ENCODE results near the gene CTSC. TPM values are rescaled to one million over a fixed set of nuclear protein-coding genes. Genes with fewer than 3 reads are reported as not detected.

CTSC gene
- total and polyA plus RNA-seq, 9 of the 15 experiments (the other 6 are each of a cell fraction or from before 2014, with no cell fraction given), result 113 to 403 (median 187) TPM

DNA sequence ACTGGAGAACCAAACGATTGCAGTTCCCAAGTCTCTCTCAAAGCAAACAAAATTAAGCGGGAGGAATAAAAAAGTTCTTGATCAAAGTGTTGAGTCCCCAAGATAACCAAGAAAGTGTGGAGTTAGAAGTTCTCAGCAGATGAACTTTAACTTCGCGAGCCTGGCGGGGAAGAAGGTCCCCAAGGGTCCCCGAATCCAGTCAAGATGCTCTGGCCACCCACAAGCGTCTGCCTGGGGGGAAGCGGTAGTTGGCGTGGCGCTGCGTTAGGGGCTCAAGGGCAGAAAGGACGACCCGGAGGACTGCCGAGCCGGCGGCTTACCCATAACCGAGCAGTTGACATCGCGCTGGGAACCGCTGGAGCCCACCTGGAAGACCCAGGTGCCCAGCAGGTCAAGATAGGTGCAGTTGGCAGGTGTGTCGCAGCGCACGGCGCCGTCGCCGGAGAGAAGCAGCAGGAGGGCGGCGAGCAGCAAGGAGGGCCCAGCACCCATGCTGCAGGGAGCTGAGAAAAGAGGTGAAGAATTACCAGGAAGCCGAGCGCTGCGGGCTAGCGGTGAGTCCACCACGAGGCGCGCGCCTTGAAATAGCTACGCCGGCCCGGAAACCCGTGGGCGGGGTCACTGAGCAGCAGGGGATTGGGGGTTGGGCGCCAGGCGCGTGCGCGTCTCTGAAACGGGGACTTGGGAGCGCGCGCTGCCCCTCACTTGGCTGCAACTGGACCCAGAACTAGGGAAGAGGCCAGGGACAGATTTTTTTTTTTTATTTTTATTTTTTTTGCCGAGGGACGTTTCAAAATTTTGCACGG lies at the start of gene CTSC (continued):
- TF ChIP-seq, protein P1, sequence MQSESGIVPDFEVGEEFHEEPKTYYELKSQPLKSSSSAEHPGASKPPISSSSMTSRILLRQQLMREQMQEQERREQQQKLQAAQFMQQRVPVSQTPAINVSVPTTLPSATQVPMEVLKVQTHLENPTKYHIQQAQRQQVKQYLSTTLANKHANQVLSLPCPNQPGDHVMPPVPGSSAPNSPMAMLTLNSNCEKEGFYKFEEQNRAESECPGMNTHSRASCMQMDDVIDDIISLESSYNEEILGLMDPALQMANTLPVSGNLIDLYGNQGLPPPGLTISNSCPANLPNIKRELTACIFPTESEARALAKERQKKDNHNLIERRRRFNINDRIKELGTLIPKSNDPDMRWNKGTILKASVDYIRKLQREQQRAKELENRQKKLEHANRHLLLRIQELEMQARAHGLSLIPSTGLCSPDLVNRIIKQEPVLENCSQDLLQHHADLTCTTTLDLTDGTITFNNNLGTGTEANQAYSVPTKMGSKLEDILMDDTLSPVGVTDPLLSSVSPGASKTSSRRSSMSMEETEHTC (IDR thresholded peaks at IDR 0.05), result peak; percentile 77
- TF ChIP-seq HNRNPL (IDR thresholded peaks at IDR 0.05; ENCODE audit: low read depth, low read length), result peak; percentile 58; the same call in 1 of the 2 replicates
- TF ChIP-seq RAD21 (CRISPR knock-in tag; conservative IDR thresholded peaks at IDR 0.05 in 1 of 2, IDR thresholded peaks at IDR 0.05 in 1 of 2), result 0 out of 4 replicates have a peak, but pooled peaks of 1 of the 2 experiments have one; percentile 9
- TF ChIP-seq XRCC5 (IDR thresholded peaks at IDR 0.05; ENCODE audit: low read depth, low read length), result 0 out of 2 replicates have a peak, but pooled peaks have one; percentile 20
- TF ChIP-seq ATF1 (CRISPR knock-in tag; IDR thresholded peaks at IDR 0.05), result no peak
- TF ChIP-seq ATF1 (tag; IDR thresholded peaks at IDR 0.05), result peak; percentile 61
- TF ChIP-seq CBFB (CRISPR knock-in tag; IDR thresholded peaks at IDR 0.05), result no peak
- TF ChIP-seq EGR1 (conservative IDR thresholded peaks at IDR 0.05), result peak; percentile 89
- TF ChIP-seq, protein P2, sequence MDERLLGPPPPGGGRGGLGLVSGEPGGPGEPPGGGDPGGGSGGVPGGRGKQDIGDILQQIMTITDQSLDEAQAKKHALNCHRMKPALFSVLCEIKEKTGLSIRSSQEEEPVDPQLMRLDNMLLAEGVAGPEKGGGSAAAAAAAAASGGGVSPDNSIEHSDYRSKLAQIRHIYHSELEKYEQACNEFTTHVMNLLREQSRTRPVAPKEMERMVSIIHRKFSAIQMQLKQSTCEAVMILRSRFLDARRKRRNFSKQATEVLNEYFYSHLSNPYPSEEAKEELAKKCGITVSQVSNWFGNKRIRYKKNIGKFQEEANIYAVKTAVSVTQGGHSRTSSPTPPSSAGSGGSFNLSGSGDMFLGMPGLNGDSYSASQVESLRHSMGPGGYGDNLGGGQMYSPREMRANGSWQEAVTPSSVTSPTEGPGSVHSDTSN (CRISPR knock-in tag; IDR thresholded peaks at IDR 0.05; ENCODE audit: low read depth), result no peak
- TF ChIP-seq, protein P2 (tag; conservative IDR thresholded peaks at IDR 0.05; ENCODE audit: low read depth), result 0 out of 2 replicates have a peak, but pooled peaks have one; percentile 21
- TF ChIP-seq ARID1B (IDR thresholded peaks at IDR 0.05), result 0 out of 2 replicates have a peak, but pooled peaks have one; percentile 22
- peak; percentile 84 for TF ChIP-seq RB1 (IDR thresholded peaks at IDR 0.05; ENCODE audit: low read depth)
- TF ChIP-seq, protein P3, sequence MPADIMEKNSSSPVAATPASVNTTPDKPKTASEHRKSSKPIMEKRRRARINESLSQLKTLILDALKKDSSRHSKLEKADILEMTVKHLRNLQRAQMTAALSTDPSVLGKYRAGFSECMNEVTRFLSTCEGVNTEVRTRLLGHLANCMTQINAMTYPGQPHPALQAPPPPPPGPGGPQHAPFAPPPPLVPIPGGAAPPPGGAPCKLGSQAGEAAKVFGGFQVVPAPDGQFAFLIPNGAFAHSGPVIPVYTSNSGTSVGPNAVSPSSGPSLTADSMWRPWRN (IDR thresholded peaks at IDR 0.05; ENCODE audit: low read depth), result peak; percentile 57; the same call in 1 of the 2 replicates
- peak; percentile 82 for TF ChIP-seq L3MBTL2 (IDR thresholded peaks at IDR 0.05)
- TF ChIP-seq TAF9B (IDR thresholded peaks at IDR 0.05; ENCODE audit: partially characterized antibody), result peak; percentile 74
- TF ChIP-seq CHD2 (IDR thresholded peaks at IDR 0.05; ENCODE audit: low read depth, low read length), result peak; percentile 71
- TF ChIP-seq MEF2A (IDR thresholded peaks at IDR 0.05; ENCODE audit: control insufficient read depth, low read depth, low read length), result peak; percentile 69
- TF ChIP-seq, protein P4, sequence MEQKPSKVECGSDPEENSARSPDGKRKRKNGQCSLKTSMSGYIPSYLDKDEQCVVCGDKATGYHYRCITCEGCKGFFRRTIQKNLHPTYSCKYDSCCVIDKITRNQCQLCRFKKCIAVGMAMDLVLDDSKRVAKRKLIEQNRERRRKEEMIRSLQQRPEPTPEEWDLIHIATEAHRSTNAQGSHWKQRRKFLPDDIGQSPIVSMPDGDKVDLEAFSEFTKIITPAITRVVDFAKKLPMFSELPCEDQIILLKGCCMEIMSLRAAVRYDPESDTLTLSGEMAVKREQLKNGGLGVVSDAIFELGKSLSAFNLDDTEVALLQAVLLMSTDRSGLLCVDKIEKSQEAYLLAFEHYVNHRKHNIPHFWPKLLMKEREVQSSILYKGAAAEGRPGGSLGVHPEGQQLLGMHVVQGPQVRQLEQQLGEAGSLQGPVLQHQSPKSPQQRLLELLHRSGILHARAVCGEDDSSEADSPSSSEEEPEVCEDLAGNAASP (IDR thresholded peaks at IDR 0.05), result no peak
- TF ChIP-seq KDM5B (IDR thresholded peaks at IDR 0.05; ENCODE audit: insufficient replicate concordance, low read depth, low read length), result peak; percentile 92
- peak; percentile 42; the same call in 1 of the 2 replicates for TF ChIP-seq JUN (IDR thresholded peaks at IDR 0.05; ENCODE audit: borderline replicate concordance, low read depth, low read length)
- no peak for TF ChIP-seq JUN (CRISPR knock-in tag; IDR thresholded peaks at IDR 0.05; ENCODE audit: borderline replicate concordance)
- TF ChIP-seq FOXP1 (CRISPR knock-in tag; IDR thresholded peaks at IDR 0.05), result no peak; the same call in 1 of the 2 replicates

All from K562 (cell line).